HG03095 (cell line): ENCODE results near the gene XRCC4.

Source experiments
- ATAC-seq: cut with Tn5 transposase; IDR thresholded peaks from one replicate; pipeline ENCODE4 v1.9.1; 2021; ENCODE audit warnings: moderate library complexity; ENCODE audit not compliant: unreplicated experiment

Gene XRCC4

GRCh38 chr5:83374547-83374946 is 297.2 kb downstream of the XRCC4 start:
- ATAC-seq, result no peak

GRCh38 chr5:83375049-83375745 is 297.9 kb downstream of the XRCC4 start:
- ATAC-seq, result no peak

- ATAC-seq, result no peak
Observed at GRCh38 chr5:83376461-83376860, 299.1 kb downstream of the XRCC4 start.

DNA sequence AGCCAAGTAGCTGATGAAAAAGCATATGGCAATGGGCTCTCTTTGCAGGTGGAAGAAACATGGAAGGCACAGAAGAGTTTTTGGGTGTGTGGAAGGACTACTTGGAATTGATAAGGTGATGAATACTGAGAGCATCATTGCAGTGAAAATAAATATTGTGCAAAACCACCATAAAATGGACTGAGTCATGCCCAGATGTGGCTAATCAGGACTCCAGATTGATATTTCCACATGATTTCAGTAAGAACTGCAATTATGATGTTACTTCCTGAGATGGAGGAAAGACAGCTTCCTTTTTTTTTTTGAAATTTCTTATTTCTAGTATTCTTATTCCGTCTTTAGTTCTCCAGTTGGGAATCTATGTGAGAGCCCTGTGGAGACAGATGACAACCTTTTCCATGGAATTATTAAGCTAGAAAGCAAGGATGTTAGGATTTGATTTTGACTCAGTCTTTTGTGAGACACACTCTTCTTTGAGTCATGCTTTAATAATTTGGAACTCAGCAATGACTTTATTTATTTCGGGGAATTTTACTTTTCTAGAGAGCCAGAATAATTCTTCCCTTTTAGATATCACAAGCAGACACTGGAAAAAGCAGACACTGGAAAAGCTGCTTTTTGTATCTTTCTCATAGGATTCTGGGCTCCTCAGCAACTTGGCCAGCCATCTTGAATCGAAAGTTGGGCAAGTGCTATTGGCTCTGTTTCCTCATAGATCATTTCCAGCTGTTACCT is 300.0 kb downstream of the XRCC4 start:
- no peak for ATAC-seq

DNA sequence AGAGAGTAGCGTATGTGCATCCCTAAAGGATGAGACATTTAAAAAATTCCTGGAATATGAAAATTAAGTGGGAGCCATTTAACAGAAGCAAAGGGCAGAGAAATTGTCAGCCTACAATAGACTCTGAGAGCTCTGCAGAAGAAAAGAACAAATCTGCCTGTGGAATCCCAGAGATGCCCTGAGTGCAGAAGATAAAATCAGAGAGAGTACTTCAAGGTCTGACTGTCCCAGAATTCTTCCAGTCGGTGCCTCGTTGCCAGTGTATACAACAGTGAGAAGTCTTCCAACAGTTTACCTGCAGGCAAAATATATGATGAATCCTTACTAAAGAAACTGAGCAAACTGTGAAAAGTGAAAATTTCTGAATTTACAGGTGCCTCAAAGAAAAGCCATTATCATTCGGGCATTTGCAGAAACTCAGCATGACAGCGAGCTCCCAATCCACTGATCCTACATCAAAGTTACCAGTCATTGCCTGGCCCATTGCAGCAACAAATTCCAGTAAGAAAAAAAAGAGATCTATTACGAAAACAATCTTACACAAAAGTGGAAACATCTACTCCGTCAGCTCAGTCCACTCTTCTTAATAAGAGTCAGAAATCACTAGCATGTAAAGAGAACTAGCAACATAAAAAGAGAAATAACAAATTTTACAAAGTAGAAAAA is 301.4 kb downstream of the XRCC4 start:
- ATAC-seq, result no peak

DNA sequence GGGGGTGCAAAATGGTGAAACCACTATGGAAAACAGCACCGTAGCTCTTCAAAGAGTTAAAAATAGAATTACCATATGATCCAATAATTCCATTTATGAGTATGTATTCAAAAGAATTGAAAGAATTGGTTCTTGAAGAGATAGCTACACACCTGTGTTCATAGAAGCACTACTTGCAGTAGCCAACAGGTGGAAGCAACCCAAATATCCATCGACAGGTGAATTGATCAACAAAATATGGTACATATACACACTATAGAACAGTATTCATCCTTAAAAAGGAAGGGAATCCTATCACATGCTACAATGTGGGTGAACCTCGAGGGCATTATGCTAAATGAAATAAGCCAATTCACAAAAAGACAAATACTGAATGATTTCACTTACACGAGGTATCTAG is 308.5 kb downstream of the XRCC4 start:
- no peak for ATAC-seq

DNA sequence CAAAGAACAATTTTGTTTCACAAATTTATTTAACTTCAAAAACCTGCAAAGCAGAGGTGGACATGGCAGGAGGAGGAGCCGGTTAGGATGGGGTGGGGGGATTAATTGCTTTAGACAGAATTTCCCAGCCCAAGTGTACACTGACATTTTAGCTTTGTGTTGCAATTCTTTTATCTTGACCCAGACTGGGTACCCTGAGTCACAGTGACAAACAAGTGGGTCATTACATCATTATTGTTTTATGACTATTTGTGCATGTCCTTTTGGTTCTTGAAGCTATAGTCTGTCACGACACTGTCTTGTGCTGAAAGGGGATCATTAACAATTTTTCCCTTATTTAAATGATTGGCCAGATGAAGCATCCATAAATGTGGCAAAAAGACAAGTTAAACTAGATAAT is 309.7 kb downstream of the XRCC4 start:
- no peak for ATAC-seq

GRCh38 chr5:83388608-83389007 is 311.3 kb downstream of the XRCC4 start:
- no peak for ATAC-seq

DNA sequence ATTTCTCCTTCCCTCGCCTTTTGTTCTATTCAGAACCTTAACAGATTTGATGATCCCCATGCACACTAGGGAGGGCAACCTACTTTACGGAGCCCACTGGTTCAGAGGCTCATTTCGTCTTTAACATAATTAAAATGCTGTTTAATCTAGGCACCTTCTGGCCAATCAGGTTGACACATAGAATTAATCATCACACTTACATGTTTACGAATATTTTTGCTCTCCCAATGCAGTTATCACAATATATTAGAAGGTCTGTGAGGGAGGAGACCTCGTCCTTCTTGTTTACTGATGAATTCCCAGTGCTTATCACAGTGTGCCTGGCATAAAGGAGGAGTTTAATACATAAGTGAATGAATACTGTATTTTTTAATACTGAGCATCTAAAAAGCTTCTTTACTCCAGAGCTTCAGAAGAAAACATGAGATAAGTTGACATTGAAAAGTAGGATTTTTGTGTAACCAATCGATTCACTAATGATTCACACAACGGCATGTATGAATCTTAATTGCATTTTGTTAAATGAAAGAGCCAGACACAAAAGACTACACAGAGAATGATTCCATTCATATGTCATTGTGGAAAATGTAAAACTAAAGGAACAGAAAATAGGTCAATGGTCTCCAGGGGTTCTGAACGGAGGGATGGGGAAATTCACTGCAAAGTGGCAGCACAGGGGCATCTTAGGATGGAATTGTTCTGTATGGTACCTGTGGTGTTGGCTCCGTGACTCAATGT is 315.6 kb downstream of the XRCC4 start:
- no peak for ATAC-seq

GRCh38 chr5:83393504-83393866 is 316.1 kb downstream of the XRCC4 start:
- no peak for ATAC-seq

GRCh38 chr5:83394190-83394589 is 316.8 kb downstream of the XRCC4 start:
- ATAC-seq, result no peak

DNA sequence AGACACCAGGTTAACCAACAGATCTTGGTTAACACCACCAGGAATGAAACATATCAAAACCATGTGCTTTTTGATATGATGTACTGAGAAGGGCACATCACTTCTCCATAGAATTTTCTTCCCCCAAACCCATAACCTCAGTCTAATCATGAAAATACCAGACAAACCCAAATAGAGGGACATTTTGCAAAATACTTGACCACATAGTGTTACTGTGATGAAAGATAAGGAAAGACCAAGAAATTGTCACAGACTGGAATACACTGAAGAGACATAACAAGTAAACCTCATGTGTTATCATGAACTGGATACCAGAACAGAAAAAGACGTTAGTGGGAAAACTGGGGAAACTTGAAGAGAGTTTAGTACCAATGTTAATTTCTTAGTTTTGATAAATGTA is 319.3 kb downstream of the XRCC4 start:
- no peak for ATAC-seq

- no peak for ATAC-seq
Observed at GRCh38 chr5:83397658-83398057, 320.3 kb downstream of the XRCC4 start.

GRCh38 chr5:83400241-83400640 is 322.9 kb downstream of the XRCC4 start:
- no peak for ATAC-seq

DNA sequence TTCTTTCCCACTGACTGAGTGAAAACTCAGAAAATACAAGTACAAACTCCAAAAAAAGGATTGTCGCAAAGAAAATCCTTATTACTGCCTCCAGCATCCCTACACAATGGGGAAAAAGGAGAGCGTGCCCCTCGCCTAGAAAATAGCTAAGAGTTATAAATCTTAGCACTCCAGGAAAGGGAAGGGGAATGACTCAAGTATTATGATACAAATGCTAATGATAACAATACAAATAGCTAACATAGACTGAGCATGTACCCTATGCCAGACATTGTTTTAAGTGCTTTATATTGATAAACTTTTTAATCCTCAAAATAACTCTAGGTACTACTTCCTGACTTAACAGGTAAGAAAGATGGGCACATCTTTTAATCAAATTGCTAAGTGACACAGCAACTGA is 323.4 kb downstream of the XRCC4 start:
- no peak for ATAC-seq

- ATAC-seq, result peak; percentile 50
Observed at GRCh38 chr5:83401122-83401731, 323.9 kb downstream of the XRCC4 start.

DNA sequence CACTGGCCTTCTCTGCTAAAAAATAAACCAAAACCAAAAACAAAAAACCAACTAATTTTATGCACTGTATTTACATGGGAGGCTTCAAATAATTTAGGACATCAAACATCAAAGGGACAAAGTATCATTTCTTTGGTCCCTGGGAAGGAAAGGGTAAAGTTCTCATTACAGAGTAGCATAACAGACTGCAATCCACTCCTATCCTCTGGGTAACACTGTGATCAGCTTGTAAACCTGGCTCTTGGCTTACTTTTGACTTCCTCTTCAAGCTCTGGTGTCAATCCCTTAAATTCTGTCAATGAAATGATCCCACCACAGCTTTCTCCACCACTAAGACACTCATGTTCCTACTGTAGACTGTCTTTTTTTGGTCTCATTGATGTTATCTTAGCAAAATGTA is 324.4 kb downstream of the XRCC4 start:
- no peak for ATAC-seq
